Kidney epithelial cell (primary cell): ENCODE measurements around the gene RSRC1. TPM values are rescaled to one million over a fixed set of nuclear protein-coding genes. Genes with fewer than 3 reads are reported as not detected.

Experiments used
- DNase-seq: peaks from one replicate; pipeline ENCODE4 v3.0.0-alpha.2; 2010; ENCODE audit warnings: low read depth
- H3K27me3 ChIP-seq: 2 replicates; pipeline ENCODE4 v1.6.0; 2011; ENCODE audit warnings: low read length; ENCODE audit not compliant: control insufficient read depth, insufficient read depth
- H3K36me3 ChIP-seq: 2 replicates; pipeline ENCODE4 v1.5.1; 2011; ENCODE audit warnings: low read length; ENCODE audit not compliant: control insufficient read depth, insufficient read depth
- H3K4me3 ChIP-seq: 2 replicates; pipeline ENCODE4 v1.5.1; 2011; ENCODE audit warnings: low read depth, mild to moderate bottlenecking, control low read depth, low read length
- CTCF ChIP-seq: IDR thresholded peaks from 2 replicates; pipeline ENCODE4 v1.5.1; 2011; ENCODE audit warnings: mild to moderate bottlenecking, moderate library complexity, low read length, control low read depth, inconsistent platforms; ENCODE audit not compliant: insufficient read depth, poor library complexity, severe bottlenecking
- total RNA-seq: library from RNA; depleted of rRNA; stranded (reverse); fragments of >200 nt; gene quantifications from 2 replicates; pipeline ENCODE4 v1.2.3, GENCODE V29; 2015

Gene RSRC1
- total RNA-seq, 1 donor from 2014 or later, result 27.4 TPM

GRCh38 chr3:158134363-158134762 lies 24.5 kb downstream of the RSRC1 start:
- no peak for TF ChIP-seq CTCF
- H3K27me3 ChIP-seq, result no peaks in the 10 kb centered on the region
- DNase-seq, result no peak

GRCh38 chr3:158140396-158140795 lies 30.5 kb downstream of the RSRC1 start:
- Histone ChIP-seq H3K36me3 (no peaks in the 10 kb centered on the region), H3K4me3 (no peak overlapping the region), H3K27me3 (no peaks in the 10 kb centered on the region)
- TF ChIP-seq CTCF, result no peak
- no peak for DNase-seq

More at GRCh38 chr3:158134363-158134762, 24.5 kb downstream of the RSRC1 start:
- Histone ChIP-seq H3K4me3 (no peak overlapping the region), H3K36me3 (no peaks in the 10 kb centered on the region)

GRCh38 chr3:158148218-158148617 lies 38.3 kb downstream of the RSRC1 start:
- no peak for TF ChIP-seq CTCF
- DNase-seq, result no peak
- no peaks in the 10 kb centered on the region for H3K27me3 ChIP-seq
- H3K4me3 ChIP-seq, result no peak overlapping the region
- no peaks in the 10 kb centered on the region for H3K36me3 ChIP-seq

GRCh38 chr3:158152186-158152585 lies 42.3 kb downstream of the RSRC1 start:
- no peak overlapping the region for H3K4me3 ChIP-seq
- no peak for TF ChIP-seq CTCF
- H3K27me3 ChIP-seq, result no peaks in the 10 kb centered on the region
- no peaks in the 10 kb centered on the region for H3K36me3 ChIP-seq
- DNase-seq, result no peak

- Histone ChIP-seq H3K36me3 (no peaks in the 10 kb centered on the region), H3K4me3 (no peak overlapping the region), H3K27me3 (no peaks in the 10 kb centered on the region)
- no peak for TF ChIP-seq CTCF
- DNase-seq, result no peak
Observed at GRCh38 chr3:158158969-158159368, 49.1 kb downstream of the RSRC1 start.

- Histone ChIP-seq H3K27me3 (no peaks in the 10 kb centered on the region), H3K36me3 (no peaks in the 10 kb centered on the region), H3K4me3 (no peak overlapping the region)
- no peak for TF ChIP-seq CTCF
- DNase-seq, result no peak
Observed at GRCh38 chr3:158159714-158160113, 49.8 kb downstream of the RSRC1 start.
